K562 (cell line): ENCODE results near the gene MED16.

Experiments
- CBFB ChIP-seq: sonication (generic); formaldehyde crosslinking; IDR thresholded peaks from 2 replicates; pipeline ENCODE4 v1.4.0; 2020; ENCODE audit warnings: mild to moderate bottlenecking, missing genetic modification reagents
- TBL1XR1 ChIP-seq, 2 experiments: IDR thresholded peaks; 2 replicates each; pipeline ENCODE4 v1.6.1; 2012; ENCODE audit warnings: improper control_type of control experiment in 2 of 2, low read length in 2 of 2, mild to moderate bottlenecking in 1 of 2
- ZNF699 ChIP-seq: fragments of 250-450 bp; sonication (Bioruptor Pico); IDR thresholded peaks from 2 replicates; pipeline ENCODE4 v1.8.0; 2021; ENCODE audit warnings: mild to moderate bottlenecking, moderate library complexity; ENCODE audit not compliant: insufficient replicate concordance
- TF ChIP-seq, protein P1 (sequence below), 2 experiments: fragments of 450-650 bp; formaldehyde crosslinking in 1 of 2; IDR thresholded peaks; 2 replicates each; pipeline versions ENCODE4 v1.4.0 to v1.6.1; 2014 to 2020; ENCODE audit warnings: mild to moderate bottlenecking in 2 of 2, borderline replicate concordance in 1 of 2, low read depth in 1 of 2
- TF ChIP-seq, protein P2 (sequence below): fragments of 150-350 bp; conservative IDR thresholded peaks from 2 replicates; pipeline ENCODE4 v1.6.1; 2014; ENCODE audit warnings: low read length

DNA sequence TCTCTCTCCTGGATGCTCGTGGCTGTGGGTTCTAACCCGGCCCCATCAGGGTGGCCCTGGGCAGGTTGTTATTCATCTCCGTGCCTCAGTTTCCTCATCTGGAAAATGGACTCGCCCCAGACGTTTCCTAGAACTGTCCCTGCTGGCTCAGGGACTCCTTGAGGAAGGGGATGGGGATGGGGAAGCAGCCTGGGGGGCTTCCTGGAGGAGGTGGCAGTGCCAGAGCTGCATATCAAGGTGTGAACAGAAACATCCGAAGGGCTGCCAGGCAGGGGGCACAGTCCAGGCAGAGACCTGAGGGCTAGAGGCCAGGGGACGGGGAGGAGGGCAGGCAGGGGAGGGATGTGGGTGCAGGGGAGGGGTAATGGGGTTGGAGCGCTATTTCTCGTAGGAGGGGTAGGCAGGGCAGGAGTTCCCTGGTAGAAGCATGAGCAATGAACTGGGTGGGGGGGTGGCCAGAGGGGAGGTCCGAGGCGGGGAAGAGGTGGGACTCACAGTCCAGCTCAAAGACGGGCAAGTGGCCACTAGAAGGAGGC is 44.5 kb downstream of the MED16 start:
- TF ChIP-seq ZNF699 (CRISPR knock-in tag) (no peak), CBFB (CRISPR knock-in tag) (no peak), TBL1XR1 (IDR thresholded peaks at IDR 0.05; ENCODE audit: low read length in 2 of 2) (no peak)
- TF ChIP-seq, protein P1, sequence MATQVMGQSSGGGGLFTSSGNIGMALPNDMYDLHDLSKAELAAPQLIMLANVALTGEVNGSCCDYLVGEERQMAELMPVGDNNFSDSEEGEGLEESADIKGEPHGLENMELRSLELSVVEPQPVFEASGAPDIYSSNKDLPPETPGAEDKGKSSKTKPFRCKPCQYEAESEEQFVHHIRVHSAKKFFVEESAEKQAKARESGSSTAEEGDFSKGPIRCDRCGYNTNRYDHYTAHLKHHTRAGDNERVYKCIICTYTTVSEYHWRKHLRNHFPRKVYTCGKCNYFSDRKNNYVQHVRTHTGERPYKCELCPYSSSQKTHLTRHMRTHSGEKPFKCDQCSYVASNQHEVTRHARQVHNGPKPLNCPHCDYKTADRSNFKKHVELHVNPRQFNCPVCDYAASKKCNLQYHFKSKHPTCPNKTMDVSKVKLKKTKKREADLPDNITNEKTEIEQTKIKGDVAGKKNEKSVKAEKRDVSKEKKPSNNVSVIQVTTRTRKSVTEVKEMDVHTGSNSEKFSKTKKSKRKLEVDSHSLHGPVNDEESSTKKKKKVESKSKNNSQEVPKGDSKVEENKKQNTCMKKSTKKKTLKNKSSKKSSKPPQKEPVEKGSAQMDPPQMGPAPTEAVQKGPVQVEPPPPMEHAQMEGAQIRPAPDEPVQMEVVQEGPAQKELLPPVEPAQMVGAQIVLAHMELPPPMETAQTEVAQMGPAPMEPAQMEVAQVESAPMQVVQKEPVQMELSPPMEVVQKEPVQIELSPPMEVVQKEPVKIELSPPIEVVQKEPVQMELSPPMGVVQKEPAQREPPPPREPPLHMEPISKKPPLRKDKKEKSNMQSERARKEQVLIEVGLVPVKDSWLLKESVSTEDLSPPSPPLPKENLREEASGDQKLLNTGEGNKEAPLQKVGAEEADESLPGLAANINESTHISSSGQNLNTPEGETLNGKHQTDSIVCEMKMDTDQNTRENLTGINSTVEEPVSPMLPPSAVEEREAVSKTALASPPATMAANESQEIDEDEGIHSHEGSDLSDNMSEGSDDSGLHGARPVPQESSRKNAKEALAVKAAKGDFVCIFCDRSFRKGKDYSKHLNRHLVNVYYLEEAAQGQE (IDR thresholded peaks at IDR 0.05; ENCODE audit: borderline replicate concordance), result no peak
- TF ChIP-seq, protein P1 (CRISPR knock-in tag; IDR thresholded peaks at IDR 0.05; ENCODE audit: low read depth), result no peak
- TF ChIP-seq, protein P2, sequence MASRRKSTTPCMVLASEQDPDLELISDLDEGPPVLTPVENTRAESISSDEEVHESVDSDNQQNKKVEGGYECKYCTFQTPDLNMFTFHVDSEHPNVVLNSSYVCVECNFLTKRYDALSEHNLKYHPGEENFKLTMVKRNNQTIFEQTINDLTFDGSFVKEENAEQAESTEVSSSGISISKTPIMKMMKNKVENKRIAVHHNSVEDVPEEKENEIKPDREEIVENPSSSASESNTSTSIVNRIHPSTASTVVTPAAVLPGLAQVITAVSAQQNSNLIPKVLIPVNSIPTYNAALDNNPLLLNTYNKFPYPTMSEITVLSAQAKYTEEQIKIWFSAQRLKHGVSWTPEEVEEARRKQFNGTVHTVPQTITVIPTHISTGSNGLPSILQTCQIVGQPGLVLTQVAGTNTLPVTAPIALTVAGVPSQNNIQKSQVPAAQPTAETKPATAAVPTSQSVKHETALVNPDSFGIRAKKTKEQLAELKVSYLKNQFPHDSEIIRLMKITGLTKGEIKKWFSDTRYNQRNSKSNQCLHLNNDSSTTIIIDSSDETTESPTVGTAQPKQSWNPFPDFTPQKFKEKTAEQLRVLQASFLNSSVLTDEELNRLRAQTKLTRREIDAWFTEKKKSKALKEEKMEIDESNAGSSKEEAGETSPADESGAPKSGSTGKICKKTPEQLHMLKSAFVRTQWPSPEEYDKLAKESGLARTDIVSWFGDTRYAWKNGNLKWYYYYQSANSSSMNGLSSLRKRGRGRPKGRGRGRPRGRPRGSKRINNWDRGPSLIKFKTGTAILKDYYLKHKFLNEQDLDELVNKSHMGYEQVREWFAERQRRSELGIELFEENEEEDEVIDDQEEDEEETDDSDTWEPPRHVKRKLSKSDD, result no peak
